Activated T-helper 2 cell treated with anti-CD3 and anti-CD28 coated beads, Interferon-gamma antibody, Interleukin-2, Interleukin-4, amounts not matched to agents 10 μg/mL and 5 μg/mL and 100 μg/mL, durations not matched to agents 14 hours and 24 hours and 36 hours (primary cell): ENCODE results near the gene GKN2. TPM values are rescaled to one million over a fixed set of nuclear protein-coding genes. Genes with fewer than 3 reads are reported as not detected.
"Not testable (repeated sequence)": the region's sequence is repeated elsewhere in the genome, so short reads cannot be mapped to it uniquely, and the experiment has no call there.

Experiments used
- DNase-seq: peaks from one replicate; pipeline ENCODE4 v3.0.0; 2021; ENCODE audit warnings: low spot score
- H3K27ac Mint-ChIP-seq: one replicate; pipeline ENCODE4 v1.8.0; 2021; ENCODE audit warnings: mixed read lengths
- H3K27me3 Mint-ChIP-seq: one replicate; pipeline ENCODE4 v1.8.0; 2021; ENCODE audit warnings: low read depth, mixed read lengths
- H3K36me3 Mint-ChIP-seq: one replicate; pipeline ENCODE4 v1.8.0; 2021; ENCODE audit warnings: low read depth, mixed read lengths
- H3K4me1 Mint-ChIP-seq: one replicate; pipeline ENCODE4 v1.8.0; 2021; ENCODE audit warnings: low read depth, mixed read lengths
- H3K4me3 Mint-ChIP-seq: one replicate; pipeline ENCODE4 v1.8.0; 2021; ENCODE audit warnings: low read depth, mild to moderate bottlenecking, moderate library complexity, mixed read lengths
- H3K9me3 Mint-ChIP-seq: one replicate; pipeline ENCODE4 v1.8.0; 2021; ENCODE audit warnings: mixed read lengths
- intact Hi-C: fragments of 100-400 bp; cut with micrococcal nuclease; formaldehyde crosslinking; loops from one replicate; pipeline ENCODE4 v1.15.1; 2023
- total RNA-seq: library from RNA; stranded (reverse); gene quantifications from 2 replicates; pipeline ENCODE4 v1.2.3, GENCODE V29; 2022

The GKN2 gene
- total RNA-seq, 1 donor from 2014 or later, result not detected

- Mint-ChIP-seq H3K27ac (no peak overlapping the region), H3K9me3 (no peaks in the 10 kb centered on the region), H3K4me3 (no peak overlapping the region), H3K27me3 (peaks cover 33% of the 10 kb centered on the region), H3K4me1 (no peaks in the 10 kb centered on the region), H3K36me3 (no peaks in the 10 kb centered on the region)
- intact Hi-C loops, result no loop called here
- no peak for DNase-seq
These were observed 23.2 kb upstream of the GKN2 start for GRCh38 chr2:68975844-68976243.

DNA sequence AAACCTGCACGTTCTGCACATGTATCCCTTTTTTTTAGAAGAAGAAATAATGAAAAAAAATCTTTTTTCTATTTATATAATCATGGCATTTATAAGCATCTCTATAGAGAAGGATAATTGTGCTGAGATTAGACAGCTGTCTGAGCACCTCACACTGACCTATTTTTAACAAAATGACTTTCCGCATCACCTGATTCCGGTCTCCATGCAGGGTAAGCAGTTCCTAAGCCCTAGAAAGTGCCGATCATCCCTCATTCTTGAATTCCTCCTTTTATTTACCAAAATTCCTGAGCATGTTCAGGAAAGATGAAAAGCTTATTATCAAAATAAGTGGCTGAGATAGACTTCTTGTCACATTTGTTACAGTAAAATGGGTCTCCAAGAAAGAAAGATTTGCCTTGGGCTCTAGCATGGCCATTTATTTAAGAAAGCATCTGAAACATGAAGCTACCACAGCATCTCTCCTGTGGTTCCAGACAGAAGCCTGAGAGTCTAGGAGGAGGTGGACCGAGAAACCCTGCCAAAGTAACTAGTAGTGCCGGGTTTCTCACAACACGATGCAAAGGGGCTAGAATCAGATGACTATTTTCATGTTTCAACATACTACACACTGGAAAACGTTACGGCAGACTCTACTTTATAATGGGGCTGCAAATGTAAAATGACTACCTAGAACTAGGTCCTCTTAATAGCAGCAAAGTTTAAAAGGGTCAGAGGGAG lies 22.4 kb upstream of the GKN2 start:
- no peaks in the 10 kb centered on the region for H3K4me1 Mint-ChIP-seq
- no peak for DNase-seq
- intact Hi-C loops, result no loop called here
- no peak overlapping the region for H3K27ac Mint-ChIP-seq
- peaks cover 33% of the 10 kb centered on the region for H3K27me3 Mint-ChIP-seq
- no peak overlapping the region for H3K4me3 Mint-ChIP-seq
- no peaks in the 10 kb centered on the region for H3K9me3 Mint-ChIP-seq
- no peaks in the 10 kb centered on the region for H3K36me3 Mint-ChIP-seq

- no peaks in the 10 kb centered on the region for H3K4me1 Mint-ChIP-seq
- no peak within 1 kb of the TSS for H3K4me3 Mint-ChIP-seq
- no peak for DNase-seq
- H3K9me3 Mint-ChIP-seq, result no peaks in the 10 kb centered on the region
- intact Hi-C loops, result no loop called here
- H3K36me3 Mint-ChIP-seq, result no peaks in the 10 kb centered on the region
- peaks cover 27% of the 10 kb centered on the region for H3K27me3 Mint-ChIP-seq
- H3K27ac Mint-ChIP-seq, result no peak within 1 kb of the TSS
These were observed 21.6 kb upstream of the GKN2 start, which contains the start of gene GKN1 for GRCh38 chr2:68974251-68974650. Gene GKN1 (plus strand): TSS chr2:68974636. CDS start chr2:68974678, 42 bp downstream.

DNA sequence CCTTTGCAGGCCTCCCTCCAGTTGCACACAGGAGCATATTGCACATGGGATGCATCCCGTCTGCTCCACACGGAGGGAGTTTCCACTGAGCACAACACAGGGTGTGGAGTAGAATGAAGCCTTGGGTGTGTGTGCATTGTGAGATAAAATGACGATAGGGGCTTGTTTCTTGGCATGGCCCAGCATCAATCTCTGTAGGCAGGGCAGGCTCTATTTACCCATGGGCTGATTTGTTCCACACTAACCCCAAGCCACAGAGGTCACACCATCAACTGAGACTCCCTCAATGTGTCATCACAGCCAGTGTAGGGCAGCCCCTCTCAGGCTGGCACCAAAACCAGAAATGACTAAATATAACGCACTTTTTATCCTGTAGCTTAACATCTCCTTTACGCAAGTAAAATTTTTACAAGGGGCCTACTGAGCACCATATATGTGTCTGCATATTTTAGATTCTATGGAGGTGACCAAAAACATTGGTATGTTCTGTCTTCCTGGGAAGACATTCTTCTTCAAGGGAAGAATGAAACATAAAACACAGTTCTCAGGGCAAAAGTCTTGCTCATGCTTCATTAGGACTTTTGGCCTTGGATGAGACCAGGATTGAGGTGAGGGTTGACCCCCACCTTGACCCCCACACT lies 19.0 kb upstream of the GKN2 start:
- Mint-ChIP-seq H3K9me3 (no peaks in the 10 kb centered on the region), H3K27ac (no peak overlapping the region), H3K27me3 (peaks cover 19% of the 10 kb centered on the region), H3K4me3 (no peak overlapping the region), H3K4me1 (no peaks in the 10 kb centered on the region), H3K36me3 (no peaks in the 10 kb centered on the region)
- intact Hi-C loops, result no loop called here
- no peak for DNase-seq

- no peak for DNase-seq
- Mint-ChIP-seq H3K27me3 (peaks cover 21% of the 10 kb centered on the region), H3K4me3 (no peak overlapping the region), H3K27ac (no peak overlapping the region), H3K9me3 (no peaks in the 10 kb centered on the region), H3K4me1 (no peaks in the 10 kb centered on the region), H3K36me3 (no peaks in the 10 kb centered on the region)
- intact Hi-C loops, result no loop called here
These were observed 18.0 kb upstream of the GKN2 start for GRCh38 chr2:68970566-68971265.

- H3K9me3 Mint-ChIP-seq, result no peaks in the 10 kb centered on the region
- H3K4me1 Mint-ChIP-seq, result no peaks in the 10 kb centered on the region
- intact Hi-C loops, result no loop called here
- no peak for DNase-seq
- no peaks in the 10 kb centered on the region for H3K36me3 Mint-ChIP-seq
- no peak overlapping the region for H3K4me3 Mint-ChIP-seq
- peaks cover 17% of the 10 kb centered on the region for H3K27me3 Mint-ChIP-seq
- H3K27ac Mint-ChIP-seq, result no peak overlapping the region
These were observed 17.2 kb upstream of the GKN2 start for GRCh38 chr2:68969736-68970490.

- Mint-ChIP-seq H3K9me3 (no peaks in the 10 kb centered on the region), H3K27me3 (peaks cover 22% of the 10 kb centered on the region), H3K4me3 (no peak overlapping the region), H3K36me3 (no peaks in the 10 kb centered on the region), H3K27ac (no peak overlapping the region), H3K4me1 (no peaks in the 10 kb centered on the region)
- no peak for DNase-seq
- intact Hi-C loops, result no loop called here
These were observed 15.5 kb upstream of the GKN2 start for GRCh38 chr2:68968221-68968620.

GRCh38 chr2:68964282-68964681 lies 11.6 kb upstream of the GKN2 start:
- H3K27me3 Mint-ChIP-seq, result peaks cover 32% of the 10 kb centered on the region
- no peak overlapping the region for H3K27ac Mint-ChIP-seq
- H3K4me1 Mint-ChIP-seq, result no peaks in the 10 kb centered on the region
- no peak overlapping the region for H3K4me3 Mint-ChIP-seq
- no peaks in the 10 kb centered on the region for H3K36me3 Mint-ChIP-seq
- no peak for DNase-seq
- intact Hi-C loops, result no loop called here
- no peaks in the 10 kb centered on the region for H3K9me3 Mint-ChIP-seq

- no peak overlapping the region for H3K27ac Mint-ChIP-seq
These were observed 8.7 kb upstream of the GKN2 start for GRCh38 chr2:68961380-68961779.

GRCh38 chr2:68959001-68959400 lies 6.3 kb upstream of the GKN2 start:
- no peaks in the 10 kb centered on the region for H3K36me3 Mint-ChIP-seq
- intact Hi-C loops, result no loop called here
- H3K27me3 Mint-ChIP-seq, result peaks cover 36% of the 10 kb centered on the region
- H3K27ac Mint-ChIP-seq, result no peak overlapping the region
- no peaks in the 10 kb centered on the region for H3K9me3 Mint-ChIP-seq
- no peak for DNase-seq
- no peaks in the 10 kb centered on the region for H3K4me1 Mint-ChIP-seq
- no peak overlapping the region for H3K4me3 Mint-ChIP-seq

More at GRCh38 chr2:68961380-68961779, 8.7 kb upstream of the GKN2 start:
- H3K4me3 Mint-ChIP-seq, result no peak overlapping the region
- no peak for DNase-seq
- H3K36me3 Mint-ChIP-seq, result no peaks in the 10 kb centered on the region
- H3K27me3 Mint-ChIP-seq, result peaks cover 39% of the 10 kb centered on the region
- intact Hi-C loops, result no loop called here
- no peaks in the 10 kb centered on the region for H3K9me3 Mint-ChIP-seq
- H3K4me1 Mint-ChIP-seq, result no peaks in the 10 kb centered on the region

DNA sequence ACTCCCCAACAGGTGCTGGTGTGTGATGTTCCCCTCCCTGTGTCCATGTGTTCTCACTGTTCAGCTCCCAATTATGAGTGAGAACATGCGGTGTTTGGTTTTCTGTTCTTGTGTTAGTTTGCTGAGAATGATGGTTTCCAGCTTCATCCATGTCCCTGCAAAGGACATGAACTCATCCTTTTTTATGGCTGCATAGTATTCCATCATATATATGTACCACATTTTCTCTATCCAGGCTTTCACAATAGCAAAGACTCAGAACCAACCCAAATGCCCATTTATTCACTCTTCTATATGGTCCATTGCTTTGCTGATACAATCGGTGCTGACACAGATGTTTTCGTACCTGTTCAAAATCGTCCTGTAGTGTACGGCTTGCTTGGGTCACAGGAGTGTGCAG lies 2.7 kb upstream of the GKN2 start:
- DNase-seq, H3K9me3 Mint-ChIP-seq, intact Hi-C loops, H3K36me3 Mint-ChIP-seq, H3K27ac Mint-ChIP-seq, H3K4me3 Mint-ChIP-seq, H3K4me1 Mint-ChIP-seq: not testable (repeated sequence)
- peaks cover 40% of the 10 kb centered on the region for H3K27me3 Mint-ChIP-seq

DNA sequence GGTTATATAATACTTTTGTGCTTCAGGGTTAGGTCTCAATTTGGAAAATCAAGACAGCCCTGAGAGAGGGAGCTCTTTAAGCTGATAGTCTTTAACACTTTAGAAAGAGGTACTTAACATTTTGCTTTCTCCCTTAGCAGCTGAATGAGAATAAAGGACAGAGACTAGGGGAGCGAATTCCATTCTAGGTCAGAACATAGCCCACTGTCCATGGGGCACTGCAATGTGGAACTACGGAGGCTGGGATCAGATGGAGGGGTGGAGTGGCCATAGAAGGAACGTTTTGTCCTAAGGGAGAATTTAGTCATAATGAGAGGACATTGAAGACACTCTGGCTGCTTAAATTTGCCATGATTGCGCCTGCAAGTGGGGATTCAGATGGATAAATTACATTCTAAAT lies 794 bp downstream of the GKN2 start:
- no peak for DNase-seq
- Mint-ChIP-seq H3K4me1 (no peaks in the 10 kb centered on the region), H3K9me3 (no peaks in the 10 kb centered on the region), H3K4me3 (no peak overlapping the region), H3K27ac (no peak overlapping the region), H3K36me3 (no peaks in the 10 kb centered on the region), H3K27me3 (peaks cover 40% of the 10 kb centered on the region)
- intact Hi-C loops, result no loop called here
